GM12865 (cell line): Measurements from ENCODE around the gene KCNB1.

ENCODE experiments used
- DNase-seq: peaks from one replicate; pipeline ENCODE4 v3.0.0; 2010; ENCODE audit warnings: low read depth
- H3K4me3 ChIP-seq: 2 replicates; pipeline ENCODE4 v1.5.1; 2011; ENCODE audit warnings: mild to moderate bottlenecking, low read depth, low read length, control low read depth
- CTCF ChIP-seq: IDR thresholded peaks from 2 replicates; pipeline ENCODE4 v1.5.1; 2011; ENCODE audit warnings: low read length, control low read depth, low read depth, inconsistent platforms; ENCODE audit not compliant: insufficient read depth; ENCODE audit errors: missing control alignments

KCNB1 gene

GRCh38 chr20:49409302-49409974, 73.0 kb downstream of the KCNB1 start:
- TF ChIP-seq CTCF: no peak
- no peak overlapping the region for H3K4me3 ChIP-seq
- DNase-seq: no peak

GRCh38 chr20:49408509-49409104, 73.9 kb downstream of the KCNB1 start:
- DNase-seq: no peak
- no peak for TF ChIP-seq CTCF
- H3K4me3 ChIP-seq: no peak overlapping the region

GRCh38 chr20:49406666-49407065, 75.8 kb downstream of the KCNB1 start:
- no peak overlapping the region for H3K4me3 ChIP-seq
- TF ChIP-seq CTCF: no peak
- no peak for DNase-seq

GRCh38 chr20:49405696-49406095, 76.8 kb downstream of the KCNB1 start:
- no peak for DNase-seq
- H3K4me3 ChIP-seq: no peak overlapping the region
- TF ChIP-seq CTCF: no peak

- H3K4me3 ChIP-seq: no peak overlapping the region
- DNase-seq: no peak
- TF ChIP-seq CTCF: no peak
These were observed 77.3 kb downstream of the KCNB1 start for GRCh38 chr20:49405062-49405683.

- TF ChIP-seq CTCF: no peak
- DNase-seq: no peak
These were observed 78.0 kb downstream of the KCNB1 start for GRCh38 chr20:49404461-49404860.

More at GRCh38 chr20:49404461-49404860, 78.0 kb downstream of the KCNB1 start:
- H3K4me3 ChIP-seq: no peak overlapping the region
